HAP-1 (cell line): ENCODE data around the gene UBTD1.
A peak's percentile ranks its signal among the peaks of the same experiment; 100 is the strongest.

Experiments used
- DNase-seq, 2 experiments: peaks; one replicate each; pipeline ENCODE4 v3.0.0-alpha.2; 2016 to 2020; ENCODE audit warnings: low spot score in 2 of 2
- H3K27me3 ChIP-seq: fragments of 250-450 bp; sonication (Bioruptor Pico); 2 replicates; pipeline ENCODE4 v1.5.1; 2020; ENCODE audit warnings: low read depth, mild to moderate bottlenecking, moderate library complexity
- H3K36me3 ChIP-seq: fragments of 250-450 bp; sonication (Bioruptor Pico); replicated peaks from 2 replicates; pipeline ENCODE4 v1.5.1; 2020; ENCODE audit warnings: mild to moderate bottlenecking
- H3K4me1 ChIP-seq: fragments of 250-450 bp; sonication (Bioruptor Pico); 2 replicates; pipeline ENCODE4 v1.5.1; 2020; ENCODE audit warnings: mild to moderate bottlenecking
- H3K4me3 ChIP-seq: fragments of 250-450 bp; sonication (Bioruptor Pico); 2 replicates; pipeline ENCODE4 v1.5.1; 2020; ENCODE audit warnings: mild to moderate bottlenecking, moderate library complexity
- H3K9me3 ChIP-seq: fragments of 250-450 bp; sonication (Bioruptor Pico); 2 replicates; pipeline ENCODE4 v1.5.1; 2020; ENCODE audit warnings: mild to moderate bottlenecking, moderate library complexity
- in situ Hi-C: fragments of 300-500 bp; cut with MboI; formaldehyde crosslinking; loops from 3 replicates; pipeline ENCODE4 v1.14.3; 2020; ENCODE audit warnings: low sequenced_read_pairs, inconsistent platforms, mixed read lengths

Gene UBTD1

GRCh38 chr10:97498841-97499560, at the start of gene UBTD1:
Gene UBTD1 (plus strand): TSS chr10:97498924. CDS start chr10:97499204, 280 bp downstream.
- in situ Hi-C loops = no loop called here
- Histone ChIP-seq H3K36me3 (peaks cover 8% of the 10 kb centered on the region), H3K27me3 (no peaks in the 10 kb centered on the region), H3K4me1 (peaks cover 13% of the 10 kb centered on the region), H3K9me3 (no peaks in the 10 kb centered on the region), H3K4me3 (peak within 1 kb of the TSS; percentile 83)
- DNase-seq = peak in 1 of 2 experiments; percentile 62

GRCh38 chr10:97450828-97451227, 47.9 kb upstream of the UBTD1 start:
- no peak for DNase-seq
- no peaks in the 10 kb centered on the region for H3K27me3 ChIP-seq
- in situ Hi-C loops = no loop called here
- H3K36me3 ChIP-seq = peaks cover 41% of the 10 kb centered on the region
- H3K4me3 ChIP-seq = no peak overlapping the region
- peaks cover 17% of the 10 kb centered on the region for H3K4me1 ChIP-seq
- no peaks in the 10 kb centered on the region for H3K9me3 ChIP-seq

GRCh38 chr10:97451605-97452004, 47.1 kb upstream of the UBTD1 start:
- no peaks in the 10 kb centered on the region for H3K27me3 ChIP-seq
- H3K4me1 ChIP-seq = peaks cover 15% of the 10 kb centered on the region
- H3K9me3 ChIP-seq = no peaks in the 10 kb centered on the region
- in situ Hi-C loops = no loop called here
- no peak overlapping the region for H3K4me3 ChIP-seq
- peaks cover 49% of the 10 kb centered on the region for H3K36me3 ChIP-seq
- no peak for DNase-seq

- in situ Hi-C loops = no loop called here
- no peaks in the 10 kb centered on the region for H3K27me3 ChIP-seq
- H3K9me3 ChIP-seq = no peaks in the 10 kb centered on the region
- peaks cover 56% of the 10 kb centered on the region for H3K36me3 ChIP-seq
- DNase-seq = no peak
- H3K4me3 ChIP-seq = no peak overlapping the region
- H3K4me1 ChIP-seq = peaks cover 8% of the 10 kb centered on the region; the same call in 1 of the 2 replicates
These were observed 46.4 kb upstream of the UBTD1 start for GRCh38 chr10:97452352-97452751.

GRCh38 chr10:97454330-97455036, 44.2 kb upstream of the UBTD1 start:
- no peaks in the 10 kb centered on the region for H3K9me3 ChIP-seq
- no peaks in the 10 kb centered on the region for H3K27me3 ChIP-seq
- H3K36me3 ChIP-seq = peaks cover 73% of the 10 kb centered on the region
- DNase-seq = no peak
- H3K4me3 ChIP-seq = no peak overlapping the region
- no peaks in the 10 kb centered on the region for H3K4me1 ChIP-seq
- in situ Hi-C loops = no loop called here

- Histone ChIP-seq H3K9me3 (no peaks in the 10 kb centered on the region), H3K36me3 (peaks cover 87% of the 10 kb centered on the region), H3K4me3 (no peak overlapping the region), H3K27me3 (no peaks in the 10 kb centered on the region), H3K4me1 (no peaks in the 10 kb centered on the region)
- DNase-seq = no peak
- in situ Hi-C loops = no loop called here
These were observed 42.6 kb upstream of the UBTD1 start for GRCh38 chr10:97456034-97456685.

- H3K4me3 ChIP-seq = no peak overlapping the region
- peaks cover 92% of the 10 kb centered on the region for H3K36me3 ChIP-seq
- H3K27me3 ChIP-seq = no peaks in the 10 kb centered on the region
- no peaks in the 10 kb centered on the region for H3K9me3 ChIP-seq
- no peak for DNase-seq
- in situ Hi-C loops = no loop called here
- H3K4me1 ChIP-seq = no peaks in the 10 kb centered on the region
These were observed 42.0 kb upstream of the UBTD1 start for GRCh38 chr10:97456686-97457065.

- H3K9me3 ChIP-seq = no peaks in the 10 kb centered on the region
- no peak for DNase-seq
- H3K4me3 ChIP-seq = no peak overlapping the region
- no peaks in the 10 kb centered on the region for H3K27me3 ChIP-seq
- peaks cover 97% of the 10 kb centered on the region for H3K36me3 ChIP-seq
- no peaks in the 10 kb centered on the region for H3K4me1 ChIP-seq
- in situ Hi-C loops = no loop called here
These were observed 39.6 kb upstream of the UBTD1 start for GRCh38 chr10:97459111-97459510.

GRCh38 chr10:97459933-97460332, 38.8 kb upstream of the UBTD1 start:
- Histone ChIP-seq H3K27me3 (no peaks in the 10 kb centered on the region), H3K4me1 (no peaks in the 10 kb centered on the region), H3K4me3 (no peak overlapping the region), H3K9me3 (no peaks in the 10 kb centered on the region), H3K36me3 (peaks cover 92% of the 10 kb centered on the region)
- in situ Hi-C loops = loop anchor here (5.0 kb wide), 2 partner anchors 92 to 152 kb away; no protein-coding TSS in a partner anchor
- DNase-seq = no peak

- DNase-seq = no peak
- peaks cover 92% of the 10 kb centered on the region for H3K36me3 ChIP-seq
- H3K4me3 ChIP-seq = no peak overlapping the region
- no peaks in the 10 kb centered on the region for H3K4me1 ChIP-seq
- H3K9me3 ChIP-seq = no peaks in the 10 kb centered on the region
- no peaks in the 10 kb centered on the region for H3K27me3 ChIP-seq
- in situ Hi-C loops = loop anchor here (5.0 kb wide), 2 partner anchors 90 to 150 kb away; no protein-coding TSS in a partner anchor
These were observed 36.4 kb upstream of the UBTD1 start for GRCh38 chr10:97462309-97462708.

- in situ Hi-C loops = loop anchor here (5.0 kb wide), 2 partner anchors 89 to 149 kb away; no protein-coding TSS in a partner anchor
- H3K36me3 ChIP-seq = peaks cover 90% of the 10 kb centered on the region
- no peak overlapping the region for H3K4me3 ChIP-seq
- no peaks in the 10 kb centered on the region for H3K9me3 ChIP-seq
- H3K27me3 ChIP-seq = no peaks in the 10 kb centered on the region
- no peaks in the 10 kb centered on the region for H3K4me1 ChIP-seq
- DNase-seq = peak; percentile 44 to 72
These were observed 35.2 kb upstream of the UBTD1 start for GRCh38 chr10:97463363-97464132.

GRCh38 chr10:97464226-97464625, 34.5 kb upstream of the UBTD1 start:
- Histone ChIP-seq H3K36me3 (peaks cover 90% of the 10 kb centered on the region), H3K9me3 (no peaks in the 10 kb centered on the region), H3K4me1 (no peaks in the 10 kb centered on the region), H3K4me3 (no peak overlapping the region), H3K27me3 (no peaks in the 10 kb centered on the region)
- in situ Hi-C loops = loop anchor here (5.0 kb wide), 2 partner anchors 88 to 148 kb away; no protein-coding TSS in a partner anchor
- DNase-seq = no peak

- no peaks in the 10 kb centered on the region for H3K9me3 ChIP-seq
- H3K4me1 ChIP-seq = no peaks in the 10 kb centered on the region
- no peak for DNase-seq
- peaks cover 90% of the 10 kb centered on the region for H3K36me3 ChIP-seq
- no peaks in the 10 kb centered on the region for H3K27me3 ChIP-seq
- no peak overlapping the region for H3K4me3 ChIP-seq
- in situ Hi-C loops = no loop called here
These were observed 32.7 kb upstream of the UBTD1 start for GRCh38 chr10:97465982-97466381.
